HEK293T (cell line): ENCODE results near the gene FAM9A.

ENCODE experiments used
- BHLHE40 ChIP-seq: fragments of 450-650 bp; IDR thresholded peaks from 2 replicates; pipeline ENCODE4 v1.6.1; 2016; ENCODE audit warnings: mild to moderate bottlenecking, moderate library complexity, borderline replicate concordance
- CTBP1 ChIP-seq: fragments of 450-650 bp; IDR thresholded peaks from 2 replicates; pipeline ENCODE4 v1.6.1; 2016; ENCODE audit warnings: borderline replicate concordance
- ELF4 ChIP-seq: fragments of 450-650 bp; IDR thresholded peaks from 2 replicates; pipeline ENCODE4 v1.6.1; 2017; ENCODE audit warnings: antibody characterized with exemption
- FOXA1 ChIP-seq: fragments of 450-650 bp; IDR thresholded peaks from 2 replicates; pipeline ENCODE4 v1.6.1; 2016; ENCODE audit warnings: mild to moderate bottlenecking
- FOXK2 ChIP-seq: fragments of 450-650 bp; IDR thresholded peaks from 2 replicates; pipeline ENCODE4 v1.6.1; 2016; ENCODE audit warnings: mild to moderate bottlenecking
- FOXM1 ChIP-seq: fragments of 450-650 bp; IDR thresholded peaks from 2 replicates; pipeline ENCODE4 v1.6.1; 2017; ENCODE audit warnings: mild to moderate bottlenecking, borderline replicate concordance
- HDGF ChIP-seq: fragments of 450-650 bp; IDR thresholded peaks from 2 replicates; pipeline ENCODE4 v1.6.1; 2017; ENCODE audit warnings: antibody characterized with exemption, borderline replicate concordance
- L3MBTL2 ChIP-seq: fragments of 450-650 bp; conservative IDR thresholded peaks from 2 replicates; pipeline ENCODE4 v1.6.1; 2016; ENCODE audit warnings: mild to moderate bottlenecking
- NFRKB ChIP-seq: fragments of 450-650 bp; IDR thresholded peaks from 2 replicates; pipeline ENCODE4 v1.6.1; 2016; ENCODE audit warnings: mild to moderate bottlenecking, moderate library complexity
- PKNOX1 ChIP-seq: fragments of 450-650 bp; IDR thresholded peaks from 2 replicates; pipeline ENCODE4 v1.6.1; 2016
- SP1 ChIP-seq: fragments of 450-650 bp; IDR thresholded peaks from 2 replicates; pipeline ENCODE4 v1.6.1; 2017
- SUZ12 ChIP-seq: fragments of 450-650 bp; IDR thresholded peaks from 2 replicates; pipeline ENCODE4 v1.6.1; 2016; ENCODE audit warnings: mild to moderate bottlenecking
- TARDBP ChIP-seq: fragments of 450-650 bp; IDR thresholded peaks from 2 replicates; pipeline ENCODE4 v1.6.1; 2016
- ZNF384 ChIP-seq: fragments of 450-650 bp; IDR thresholded peaks from 2 replicates; pipeline ENCODE4 v1.6.1; 2016

- no peak for TF ChIP-seq BHLHE40
- TF ChIP-seq FOXM1, result no peak
- TF ChIP-seq FOXK2, result no peak
- no peak for TF ChIP-seq CTBP1
- TF ChIP-seq SUZ12, result no peak
- TF ChIP-seq FOXA1, result no peak
- TF ChIP-seq SP1, result no peak
- TF ChIP-seq TARDBP, result no peak
- no peak for TF ChIP-seq HDGF
- no peak for TF ChIP-seq ZNF384
- TF ChIP-seq PKNOX1, result no peak
- no peak for TF ChIP-seq L3MBTL2
- TF ChIP-seq NFRKB, result no peak
- no peak for TF ChIP-seq ELF4
Measured at GRCh38 chrX:8823698-8824097, 22.5 kb upstream of the FAM9A start.
